Measurements from ENCODE around the gene GABARAPL1.

- TF ChIP-seq CTCF (IDR thresholded peaks at IDR 0.05; ENCODE audit: low read length) = no peak
- TF ChIP-seq EZH2 (IDR thresholded peaks at IDR 0.05; ENCODE audit: borderline replicate concordance, low read length) = no peak
Observed at GRCh38 chr12:10223208-10223607, 10.5 kb downstream of the GABARAPL1 start.

Measured in OCI-LY1 (cell line).